ENCODE data around the gene SFXN2. TPM values are rescaled to one million over a fixed set of nuclear protein-coding genes. Genes with fewer than 3 reads are reported as not detected.

The SFXN2 gene
- total RNA-seq, 4 donors from 2014 or later: 7.2 to 26.4 (median 11.3) TPM

DNA sequence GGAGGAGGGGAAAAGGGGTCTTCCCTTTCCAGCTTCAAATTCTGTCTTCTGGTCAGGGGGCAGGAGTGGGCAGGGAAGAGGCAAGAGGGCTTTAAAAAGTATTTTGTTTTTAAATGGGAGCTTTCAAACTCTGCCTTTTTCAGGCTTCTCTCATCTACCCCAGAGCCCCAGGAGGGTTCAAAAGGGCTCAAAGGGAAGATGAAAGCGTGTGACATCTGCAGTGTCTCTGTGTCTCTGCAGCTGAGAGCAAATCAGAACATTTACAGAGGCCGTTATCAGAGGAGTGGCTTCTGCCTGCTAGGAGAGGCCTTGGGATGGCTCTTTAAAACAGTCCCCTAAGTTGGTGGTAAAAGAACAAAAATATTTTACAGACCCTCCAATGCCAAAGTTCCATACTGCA lies 39.9 kb upstream of the SFXN2 start:
- Histone ChIP-seq H3K4me3 (peak overlapping the region; percentile 8 to 40 (median 18)), H3K27ac (peak overlapping the region; percentile 55 to 94 (median 81))

DNA sequence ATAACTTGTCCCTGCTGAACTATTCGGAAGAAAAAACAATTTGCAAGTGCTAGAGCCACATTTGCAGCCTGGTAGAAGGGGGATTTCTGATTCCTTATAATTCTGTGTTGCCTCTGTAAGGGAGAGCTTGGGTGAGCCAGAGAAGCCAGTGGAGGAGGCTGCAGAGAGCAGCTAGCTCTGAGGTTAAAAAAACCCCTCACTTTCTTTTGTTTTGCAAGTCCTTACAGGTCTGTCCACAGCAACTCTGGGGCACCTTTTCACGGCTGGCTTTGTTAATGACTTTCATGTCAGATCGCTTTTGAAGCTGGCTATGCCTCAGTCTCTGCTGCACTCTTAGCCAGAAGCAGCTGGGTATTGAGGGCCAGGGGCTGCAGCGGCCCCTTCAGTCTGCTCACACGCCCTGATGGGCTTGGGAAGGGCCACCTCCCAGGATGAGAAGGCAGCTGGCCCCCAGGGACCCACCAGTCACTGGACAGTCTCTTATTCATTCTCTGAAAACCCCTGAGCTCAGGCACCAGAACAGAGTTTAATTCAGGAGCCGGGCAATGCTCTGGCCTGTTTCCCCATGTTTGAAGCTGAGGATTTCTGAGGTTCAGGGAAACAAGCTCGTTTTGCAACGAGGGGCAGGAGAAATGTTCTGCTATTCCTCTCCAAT lies 39.3 kb upstream of the SFXN2 start:
- Histone ChIP-seq H3K9me3 (no peaks in the 10 kb centered on the region), H3K36me3 (no peaks in the 10 kb centered on the region), H3K4me3 (no peak overlapping the region), H3K4me1 (peaks cover 6 to 85% (median 64%) of the 10 kb centered on the region in 4 donors), H3K27ac (peak overlapping the region; percentile 55 to 94 (median 81)), H3K27me3 (no peaks in the 10 kb centered on the region)
- TF ChIP-seq, protein P1, sequence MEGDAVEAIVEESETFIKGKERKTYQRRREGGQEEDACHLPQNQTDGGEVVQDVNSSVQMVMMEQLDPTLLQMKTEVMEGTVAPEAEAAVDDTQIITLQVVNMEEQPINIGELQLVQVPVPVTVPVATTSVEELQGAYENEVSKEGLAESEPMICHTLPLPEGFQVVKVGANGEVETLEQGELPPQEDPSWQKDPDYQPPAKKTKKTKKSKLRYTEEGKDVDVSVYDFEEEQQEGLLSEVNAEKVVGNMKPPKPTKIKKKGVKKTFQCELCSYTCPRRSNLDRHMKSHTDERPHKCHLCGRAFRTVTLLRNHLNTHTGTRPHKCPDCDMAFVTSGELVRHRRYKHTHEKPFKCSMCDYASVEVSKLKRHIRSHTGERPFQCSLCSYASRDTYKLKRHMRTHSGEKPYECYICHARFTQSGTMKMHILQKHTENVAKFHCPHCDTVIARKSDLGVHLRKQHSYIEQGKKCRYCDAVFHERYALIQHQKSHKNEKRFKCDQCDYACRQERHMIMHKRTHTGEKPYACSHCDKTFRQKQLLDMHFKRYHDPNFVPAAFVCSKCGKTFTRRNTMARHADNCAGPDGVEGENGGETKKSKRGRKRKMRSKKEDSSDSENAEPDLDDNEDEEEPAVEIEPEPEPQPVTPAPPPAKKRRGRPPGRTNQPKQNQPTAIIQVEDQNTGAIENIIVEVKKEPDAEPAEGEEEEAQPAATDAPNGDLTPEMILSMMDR (IDR thresholded peaks at IDR 0.05): no peak
- TF ChIP-seq EP300 (IDR thresholded peaks at IDR 0.05) (no peak), POLR2A (IDR thresholded peaks at IDR 0.05) (no peak)
- WGBS, 2 donors: 22 to 32% methylated on average over 8 of the region's 8 CpGs
- no peak for DNase-seq (ENCODE audit: low spot score in 2 of 2)

More for the DNA sequence above, 39.9 kb upstream of the SFXN2 start:
- Histone ChIP-seq H3K4me1 (peaks cover 6 to 89% (median 68%) of the 10 kb centered on the region in 4 donors), H3K27me3 (no peaks in the 10 kb centered on the region), H3K9me3 (no peaks in the 10 kb centered on the region), H3K36me3 (no peaks in the 10 kb centered on the region)
- no peak for DNase-seq (ENCODE audit: low spot score in 2 of 2)
- WGBS, 2 donors: 0 to 9% methylated on average over 2 of the region's 2 CpGs
- TF ChIP-seq EP300 (IDR thresholded peaks at IDR 0.05): no peak
- no peak for TF ChIP-seq POLR2A (IDR thresholded peaks at IDR 0.05)

DNA sequence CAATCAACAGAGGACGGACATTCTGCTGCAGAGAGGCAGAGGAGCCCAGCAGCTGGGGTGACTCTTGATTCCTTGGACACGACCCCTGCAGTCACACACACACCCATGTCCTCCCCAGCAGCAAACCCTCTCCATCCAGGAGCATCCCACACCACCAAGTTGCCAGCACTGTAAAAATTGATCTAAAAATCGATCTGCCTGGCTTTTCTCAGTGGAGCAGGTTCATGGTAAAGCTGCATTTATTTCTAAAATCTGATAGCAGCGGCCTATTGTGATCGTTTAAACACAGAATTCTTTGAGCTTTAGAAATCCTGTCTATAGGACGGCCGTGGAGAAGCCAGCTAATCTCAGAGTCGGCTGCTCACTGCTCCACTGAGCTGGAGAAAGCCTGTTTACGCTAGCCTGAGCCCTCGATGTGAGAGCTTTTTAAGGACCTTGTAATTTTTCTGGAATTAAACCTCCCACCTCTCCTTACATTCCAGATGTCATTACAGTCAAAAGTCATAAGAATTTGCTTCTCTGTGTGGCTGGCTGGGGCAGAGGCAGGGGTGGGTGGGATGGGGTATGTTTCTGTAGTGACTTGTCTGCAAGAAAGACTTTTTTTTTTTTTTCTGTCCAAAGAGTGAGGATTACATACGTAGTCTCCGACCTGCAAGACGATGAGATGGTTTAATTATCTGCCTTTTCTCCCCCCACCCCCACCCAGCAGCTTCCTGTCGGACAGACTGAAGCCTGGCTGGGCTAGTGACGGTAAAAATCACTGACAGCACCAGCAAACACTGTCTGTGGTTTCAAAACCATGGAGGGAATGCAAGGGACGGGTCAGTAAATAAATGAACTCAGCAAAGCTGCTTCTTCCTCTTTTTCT lies 38.5 kb upstream of the SFXN2 start:
- TF ChIP-seq POLR2A (IDR thresholded peaks at IDR 0.05): no peak
- peak in 1 of 2 donors; percentile 66 for TF ChIP-seq EP300 (IDR thresholded peaks at IDR 0.05)
- Histone ChIP-seq H3K9me3 (no peaks in the 10 kb centered on the region), H3K36me3 (no peaks in the 10 kb centered on the region), H3K4me1 (peaks cover 6 to 80% (median 62%) of the 10 kb centered on the region in 4 donors), H3K4me3 (no peak overlapping the region), H3K27ac (peak overlapping the region; percentile 55 to 94 (median 81)), H3K27me3 (no peaks in the 10 kb centered on the region)
- DNase-seq (ENCODE audit: low spot score in 2 of 2): no peak
- WGBS, 2 donors: 18 to 24% methylated on average over 16 of the region's 16 CpGs

DNA sequence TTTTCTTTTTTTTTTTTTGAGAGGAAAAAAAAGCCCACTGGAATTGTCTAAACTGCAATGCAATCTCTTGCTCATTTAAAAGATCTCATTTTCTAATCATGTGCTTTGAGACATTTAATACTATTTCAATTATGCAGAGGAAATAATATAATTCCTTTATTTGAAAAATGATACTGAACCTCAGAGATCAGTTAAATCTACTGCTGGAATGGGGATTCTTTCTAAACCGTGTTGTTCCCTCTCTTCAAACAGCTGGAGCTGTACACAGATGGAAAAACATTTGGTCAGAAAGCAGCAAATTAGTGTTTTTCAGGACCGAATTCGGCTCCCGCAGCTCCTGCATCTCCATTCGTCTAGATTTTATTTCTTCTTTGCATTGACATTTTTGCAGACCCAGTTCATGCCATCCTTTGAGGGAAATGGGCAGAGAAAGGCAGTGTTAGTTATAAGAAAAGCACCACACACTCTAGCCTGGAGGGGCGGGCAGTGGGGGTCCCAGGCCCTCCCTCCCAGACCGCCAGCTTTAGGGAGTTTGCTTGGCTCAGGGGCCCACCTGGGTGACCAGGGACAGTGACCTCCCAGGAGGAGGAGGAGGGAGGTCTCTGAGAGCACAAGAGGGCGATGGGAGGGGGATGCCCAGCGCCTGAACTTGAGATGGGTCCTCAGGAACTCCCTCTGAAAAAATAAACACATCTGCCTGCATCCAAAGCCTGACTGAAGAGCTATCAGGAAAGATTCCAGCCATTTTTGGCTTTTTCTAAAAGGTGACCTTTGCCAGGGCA lies 37.7 kb upstream of the SFXN2 start:
- H3K9me3 ChIP-seq: no peaks in the 10 kb centered on the region
- 32 to 40% methylated on average over 9 of the region's 9 CpGs for WGBS, 2 donors
- H3K36me3 ChIP-seq: peaks cover 0 to 5% (median 0%) of the 10 kb centered on the region in 3 donors
- no peaks in the 10 kb centered on the region for H3K27me3 ChIP-seq
- no peak overlapping the region for H3K4me3 ChIP-seq
- H3K27ac ChIP-seq: peak overlapping the region; percentile 55 to 94 (median 81)
- no peak for DNase-seq (ENCODE audit: low spot score in 2 of 2)
- H3K4me1 ChIP-seq: peaks cover 6 to 76% (median 62%) of the 10 kb centered on the region in 4 donors
- TF ChIP-seq, protein P1 (IDR thresholded peaks at IDR 0.05): no peak
- no peak for TF ChIP-seq POLR2A (IDR thresholded peaks at IDR 0.05)
- TF ChIP-seq EP300 (IDR thresholded peaks at IDR 0.05): no peak

DNA sequence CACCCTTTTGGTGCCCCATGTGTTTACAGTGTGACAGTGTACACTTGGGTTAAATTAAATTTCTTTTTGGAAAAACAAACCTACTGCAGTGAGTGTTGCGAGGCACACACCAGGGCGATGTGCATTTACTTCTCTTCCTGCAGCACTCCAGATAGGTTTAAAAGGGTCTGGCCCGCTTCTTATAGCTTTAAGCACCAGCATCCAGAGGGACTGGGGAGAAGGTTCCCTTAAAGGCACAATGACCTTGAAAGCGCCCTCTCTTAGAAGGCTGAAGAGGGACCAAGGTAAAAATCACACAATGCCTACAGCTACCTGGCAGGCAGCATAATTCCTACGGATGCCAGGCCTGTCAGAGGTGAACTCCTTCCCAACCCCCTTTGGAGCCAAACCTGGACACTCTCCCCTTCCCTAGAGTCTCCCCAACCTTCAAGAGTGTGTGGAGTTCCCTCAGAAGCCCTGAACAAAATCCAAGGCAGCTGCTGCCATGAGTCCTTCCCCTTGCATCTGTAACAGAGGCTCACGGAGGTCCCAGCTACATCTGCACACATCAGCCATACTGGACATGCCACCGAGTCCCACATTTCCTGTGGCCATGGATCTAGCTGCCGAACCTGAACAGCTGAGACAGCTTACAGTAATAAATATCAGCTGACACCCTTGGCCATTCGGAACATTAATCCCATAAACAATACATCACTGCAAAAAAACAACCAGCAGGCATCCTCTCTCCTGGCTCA lies 36.9 kb upstream of the SFXN2 start:
- WGBS, 2 donors: 61 to 63% methylated on average over 9 of the region's 9 CpGs
- Histone ChIP-seq H3K4me3 (no peak overlapping the region), H3K36me3 (peaks cover 0 to 13% (median 0%) of the 10 kb centered on the region in 3 donors), H3K27me3 (no peaks in the 10 kb centered on the region), H3K9me3 (no peaks in the 10 kb centered on the region), H3K27ac (peak overlapping the region; percentile 29 to 94 (median 72)), H3K4me1 (peaks cover 6 to 71% (median 61%) of the 10 kb centered on the region in 4 donors)
- DNase-seq (ENCODE audit: low spot score in 2 of 2): no peak
- TF ChIP-seq POLR2A (IDR thresholded peaks at IDR 0.05) (no peak), EP300 (IDR thresholded peaks at IDR 0.05) (no peak)
- TF ChIP-seq, protein P1 (IDR thresholded peaks at IDR 0.05): no peak

Data from tibial nerve (tissue), 4 donors.